ENCODE measurements around the gene SBNO2.

The SBNO2 gene

GRCh38 chr19:1069009-1069779 is 104.9 kb downstream of the SBNO2 start:
- Histone ChIP-seq H3K4me1 (ENCODE audit: control insufficient read depth in 2 of 2, insufficient read depth in 2 of 2, low read length in 2 of 2) (peaks cover 30 to 41% of the 10 kb centered on the region in 2 donors), H3K27me3 (ENCODE audit: control insufficient read depth in 2 of 2, insufficient read depth in 2 of 2, low read length in 2 of 2) (peaks cover 5 to 41% of the 10 kb centered on the region in 2 donors), H3K9ac (ENCODE audit: low read depth in 1 of 2, low read length in 2 of 2) (peak overlapping the region; percentile 37 to 47), H3K36me3 (ENCODE audit: control insufficient read depth in 2 of 2, insufficient read depth in 2 of 2, low read length in 2 of 2) (no peaks in the 10 kb centered on the region), H3K9me3 (ENCODE audit: control insufficient read depth in 2 of 2, low read length in 2 of 2) (no peaks in the 10 kb centered on the region), H3K4me3 (ENCODE audit: low read length in 2 of 2) (peak overlapping the region; percentile 31 to 70), H3K27ac (ENCODE audit: low read depth in 2 of 2, low read length in 2 of 2) (peak overlapping the region; percentile 38 to 80)

- H3K36me3 ChIP-seq (ENCODE audit: control insufficient read depth in 2 of 2, insufficient read depth in 2 of 2, low read length in 2 of 2): no peaks in the 10 kb centered on the region
- H3K4me1 ChIP-seq (ENCODE audit: control insufficient read depth in 2 of 2, insufficient read depth in 2 of 2, low read length in 2 of 2): peaks cover 32 to 39% of the 10 kb centered on the region in 2 donors
- peak overlapping the region; percentile 37 to 47 for H3K9ac ChIP-seq (ENCODE audit: low read depth in 1 of 2, low read length in 2 of 2)
- peaks cover 5 to 38% of the 10 kb centered on the region in 2 donors for H3K27me3 ChIP-seq (ENCODE audit: control insufficient read depth in 2 of 2, insufficient read depth in 2 of 2, low read length in 2 of 2)
- H3K9me3 ChIP-seq (ENCODE audit: control insufficient read depth in 2 of 2, low read length in 2 of 2): no peaks in the 10 kb centered on the region
- peak overlapping the region; percentile 38 to 80 for H3K27ac ChIP-seq (ENCODE audit: low read depth in 2 of 2, low read length in 2 of 2)
- H3K4me3 ChIP-seq (ENCODE audit: low read length in 2 of 2): peak overlapping the region; percentile 53 to 70
These were observed 105.8 kb downstream of the SBNO2 start for GRCh38 chr19:1068009-1069001.

GRCh38 chr19:1067341-1067957 is 106.6 kb downstream of the SBNO2 start:
- Histone ChIP-seq H3K9me3 (ENCODE audit: control insufficient read depth in 2 of 2, low read length in 2 of 2) (no peaks in the 10 kb centered on the region), H3K9ac (ENCODE audit: low read depth in 1 of 2, low read length in 2 of 2) (peak overlapping the region; percentile 47 to 55), H3K36me3 (ENCODE audit: control insufficient read depth in 2 of 2, insufficient read depth in 2 of 2, low read length in 2 of 2) (no peaks in the 10 kb centered on the region), H3K27ac (ENCODE audit: low read depth in 2 of 2, low read length in 2 of 2) (peak overlapping the region; percentile 38 to 80), H3K27me3 (ENCODE audit: control insufficient read depth in 2 of 2, insufficient read depth in 2 of 2, low read length in 2 of 2) (peaks cover 5 to 38% of the 10 kb centered on the region in 2 donors), H3K4me3 (ENCODE audit: low read length in 2 of 2) (peak overlapping the region; percentile 44 to 53), H3K4me1 (ENCODE audit: control insufficient read depth in 2 of 2, insufficient read depth in 2 of 2, low read length in 2 of 2) (peaks cover 30 to 39% of the 10 kb centered on the region in 2 donors)

DNA sequence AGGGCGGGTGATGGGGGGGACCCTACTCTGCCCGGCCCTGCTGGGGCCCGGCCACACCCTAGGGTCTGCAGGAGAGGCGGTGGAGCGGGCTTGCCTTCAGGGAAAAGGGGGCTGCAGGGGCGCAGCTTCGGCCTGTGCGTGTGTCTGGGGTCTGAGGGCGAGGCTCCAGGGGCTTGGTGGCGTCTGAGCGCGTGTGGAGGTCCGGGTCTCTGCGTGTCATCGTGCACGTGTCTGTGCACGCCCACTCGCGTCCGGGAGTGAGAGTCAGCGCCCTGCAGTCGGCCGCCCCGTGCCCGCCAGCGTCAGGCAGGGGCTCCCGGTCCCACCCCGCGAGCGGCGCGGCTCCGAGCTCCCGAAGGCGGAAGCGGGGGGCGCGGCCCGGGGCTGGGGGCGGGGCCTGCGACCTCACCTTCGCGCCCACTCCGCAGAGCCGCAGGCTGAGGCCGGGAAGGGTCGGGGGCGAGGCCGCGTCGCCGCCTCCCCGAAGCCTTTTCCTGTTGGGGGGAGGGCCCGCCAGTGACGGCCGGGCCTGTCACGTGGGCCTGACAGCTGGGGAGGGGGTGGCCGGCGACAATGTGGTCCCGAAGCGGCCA is 107.2 kb downstream of the SBNO2 start, which contains the start of gene ARHGAP45:
TSS of gene ARHGAP45 (plus strand) at position 420 of the 593 bp plus-strand sequence. CDS start 239 bp downstream, outside the sequence.
- Histone ChIP-seq H3K36me3 (ENCODE audit: control insufficient read depth in 2 of 2, insufficient read depth in 2 of 2, low read length in 2 of 2) (no peaks in the 10 kb centered on the region), H3K9ac (ENCODE audit: low read depth in 1 of 2, low read length in 2 of 2) (peak within 1 kb of the TSS; percentile 47 to 55), H3K27ac (ENCODE audit: low read depth in 2 of 2, low read length in 2 of 2) (peak within 1 kb of the TSS; percentile 57 to 80), H3K4me3 (ENCODE audit: low read length in 2 of 2) (peak within 1 kb of the TSS; percentile 53 to 59), H3K4me1 (ENCODE audit: control insufficient read depth in 2 of 2, insufficient read depth in 2 of 2, low read length in 2 of 2) (peaks cover 30 to 39% of the 10 kb centered on the region in 2 donors), H3K9me3 (ENCODE audit: control insufficient read depth in 2 of 2, low read length in 2 of 2) (no peaks in the 10 kb centered on the region), H3K27me3 (ENCODE audit: control insufficient read depth in 2 of 2, insufficient read depth in 2 of 2, low read length in 2 of 2) (peaks cover 5 to 34% of the 10 kb centered on the region in 2 donors)

DNA sequence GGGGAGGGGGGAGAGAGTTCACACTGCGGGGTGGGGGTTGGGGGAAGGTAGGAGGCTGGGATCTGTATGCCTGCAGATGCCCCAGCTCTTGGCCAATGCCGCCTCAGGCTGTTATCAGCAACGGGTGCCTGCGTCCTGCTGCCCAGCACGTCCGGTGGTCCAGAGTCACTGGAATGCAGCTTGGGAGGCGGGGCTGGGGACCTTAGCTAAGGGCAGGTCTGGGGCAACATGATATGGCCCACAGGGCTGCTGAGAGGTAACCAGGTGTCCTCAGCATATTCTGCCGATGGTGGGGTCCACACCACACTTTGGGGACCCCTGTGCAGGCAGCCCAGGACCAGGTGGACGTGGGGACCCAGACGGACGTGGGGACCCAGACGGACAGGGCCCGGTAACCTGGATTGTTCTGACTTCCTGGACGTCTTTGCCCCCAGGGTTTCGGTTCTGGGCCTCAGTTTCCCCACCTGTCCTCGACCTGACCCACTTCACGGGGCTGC is 107.8 kb downstream of the SBNO2 start:
- H3K4me1 ChIP-seq (ENCODE audit: control insufficient read depth in 2 of 2, insufficient read depth in 2 of 2, low read length in 2 of 2): peaks cover 30 to 39% of the 10 kb centered on the region in 2 donors
- H3K9me3 ChIP-seq (ENCODE audit: control insufficient read depth in 2 of 2, low read length in 2 of 2): no peaks in the 10 kb centered on the region
- H3K4me3 ChIP-seq (ENCODE audit: low read length in 2 of 2): peak overlapping the region; percentile 53 to 59
- no peaks in the 10 kb centered on the region for H3K36me3 ChIP-seq (ENCODE audit: control insufficient read depth in 2 of 2, insufficient read depth in 2 of 2, low read length in 2 of 2)
- H3K27me3 ChIP-seq (ENCODE audit: control insufficient read depth in 2 of 2, insufficient read depth in 2 of 2, low read length in 2 of 2): peaks cover 5 to 31% of the 10 kb centered on the region in 2 donors
- H3K9ac ChIP-seq (ENCODE audit: low read depth in 1 of 2, low read length in 2 of 2): peak overlapping the region in 1 of 2 donors; percentile 55
- H3K27ac ChIP-seq (ENCODE audit: low read depth in 2 of 2, low read length in 2 of 2): peak overlapping the region; percentile 57 to 80

GRCh38 chr19:1065606-1066109 is 108.4 kb downstream of the SBNO2 start:
- Histone ChIP-seq H3K36me3 (ENCODE audit: control insufficient read depth in 2 of 2, insufficient read depth in 2 of 2, low read length in 2 of 2) (no peaks in the 10 kb centered on the region), H3K4me1 (ENCODE audit: control insufficient read depth in 2 of 2, insufficient read depth in 2 of 2, low read length in 2 of 2) (peaks cover 30 to 39% of the 10 kb centered on the region in 2 donors), H3K9ac (ENCODE audit: low read depth in 1 of 2, low read length in 2 of 2) (peak overlapping the region in 1 of 2 donors; percentile 27), H3K9me3 (ENCODE audit: control insufficient read depth in 2 of 2, low read length in 2 of 2) (no peaks in the 10 kb centered on the region), H3K27me3 (ENCODE audit: control insufficient read depth in 2 of 2, insufficient read depth in 2 of 2, low read length in 2 of 2) (peaks cover 5 to 28% of the 10 kb centered on the region in 2 donors), H3K27ac (ENCODE audit: low read depth in 2 of 2, low read length in 2 of 2) (peak overlapping the region; percentile 40 to 57), H3K4me3 (ENCODE audit: low read length in 2 of 2) (peak overlapping the region; percentile 26 to 59)

GRCh38 chr19:1064661-1065605 is 109.1 kb downstream of the SBNO2 start:
- Histone ChIP-seq H3K27ac (ENCODE audit: low read depth in 2 of 2, low read length in 2 of 2) (peak overlapping the region; percentile 40 to 54), H3K9ac (ENCODE audit: low read depth in 1 of 2, low read length in 2 of 2) (peak overlapping the region in 1 of 2 donors; percentile 43), H3K36me3 (ENCODE audit: control insufficient read depth in 2 of 2, insufficient read depth in 2 of 2, low read length in 2 of 2) (no peaks in the 10 kb centered on the region), H3K9me3 (ENCODE audit: control insufficient read depth in 2 of 2, low read length in 2 of 2) (no peaks in the 10 kb centered on the region), H3K4me1 (ENCODE audit: control insufficient read depth in 2 of 2, insufficient read depth in 2 of 2, low read length in 2 of 2) (peaks cover 30 to 39% of the 10 kb centered on the region in 2 donors), H3K4me3 (ENCODE audit: low read length in 2 of 2) (peak overlapping the region; percentile 0 to 26), H3K27me3 (ENCODE audit: control insufficient read depth in 2 of 2, insufficient read depth in 2 of 2, low read length in 2 of 2) (peaks cover 5 to 24% of the 10 kb centered on the region in 2 donors)

- Histone ChIP-seq H3K36me3 (ENCODE audit: control insufficient read depth in 2 of 2, insufficient read depth in 2 of 2, low read length in 2 of 2) (no peaks in the 10 kb centered on the region), H3K27me3 (ENCODE audit: control insufficient read depth in 2 of 2, insufficient read depth in 2 of 2, low read length in 2 of 2) (peaks cover 5 to 17% of the 10 kb centered on the region in 2 donors), H3K9ac (ENCODE audit: low read depth in 1 of 2, low read length in 2 of 2) (peak overlapping the region in 1 of 2 donors; percentile 43), H3K4me3 (ENCODE audit: low read length in 2 of 2) (peak overlapping the region in 1 of 2 donors; percentile 26), H3K4me1 (ENCODE audit: control insufficient read depth in 2 of 2, insufficient read depth in 2 of 2, low read length in 2 of 2) (peaks cover 26 to 34% of the 10 kb centered on the region in 2 donors), H3K27ac (ENCODE audit: low read depth in 2 of 2, low read length in 2 of 2) (no peak overlapping the region), H3K9me3 (ENCODE audit: control insufficient read depth in 2 of 2, low read length in 2 of 2) (no peaks in the 10 kb centered on the region)
These were observed 110.0 kb downstream of the SBNO2 start for GRCh38 chr19:1063909-1064660.

Measured in mucosa of rectum (tissue), 2 donors.